Fibroblast of skin of abdomen (primary cell): Measurements from ENCODE around the gene TANK.

Experiments used
- DNase-seq: peaks from one replicate; pipeline ENCODE4 v3.0.0-alpha.2; 2013

TANK gene

DNA sequence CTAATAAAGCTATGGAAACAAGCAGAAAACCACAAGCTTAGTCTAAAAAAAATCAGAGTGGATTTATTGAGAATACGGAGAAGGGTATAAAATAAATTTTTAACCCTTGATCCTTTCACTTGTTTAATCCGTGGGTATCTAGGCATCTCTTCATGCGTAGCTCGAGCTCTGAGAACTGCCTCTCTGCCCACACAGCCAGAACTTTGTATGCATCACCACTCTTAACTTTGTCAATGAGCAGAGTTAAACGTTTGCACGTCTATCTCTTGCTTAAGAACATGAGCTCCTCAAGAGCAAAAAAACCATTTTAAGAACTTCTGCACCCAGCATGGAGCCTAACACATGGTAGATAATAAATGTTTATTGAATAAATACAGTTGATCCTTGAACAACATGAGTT lies 26.9 kb upstream of the TANK start:
- no peak for DNase-seq

DNA sequence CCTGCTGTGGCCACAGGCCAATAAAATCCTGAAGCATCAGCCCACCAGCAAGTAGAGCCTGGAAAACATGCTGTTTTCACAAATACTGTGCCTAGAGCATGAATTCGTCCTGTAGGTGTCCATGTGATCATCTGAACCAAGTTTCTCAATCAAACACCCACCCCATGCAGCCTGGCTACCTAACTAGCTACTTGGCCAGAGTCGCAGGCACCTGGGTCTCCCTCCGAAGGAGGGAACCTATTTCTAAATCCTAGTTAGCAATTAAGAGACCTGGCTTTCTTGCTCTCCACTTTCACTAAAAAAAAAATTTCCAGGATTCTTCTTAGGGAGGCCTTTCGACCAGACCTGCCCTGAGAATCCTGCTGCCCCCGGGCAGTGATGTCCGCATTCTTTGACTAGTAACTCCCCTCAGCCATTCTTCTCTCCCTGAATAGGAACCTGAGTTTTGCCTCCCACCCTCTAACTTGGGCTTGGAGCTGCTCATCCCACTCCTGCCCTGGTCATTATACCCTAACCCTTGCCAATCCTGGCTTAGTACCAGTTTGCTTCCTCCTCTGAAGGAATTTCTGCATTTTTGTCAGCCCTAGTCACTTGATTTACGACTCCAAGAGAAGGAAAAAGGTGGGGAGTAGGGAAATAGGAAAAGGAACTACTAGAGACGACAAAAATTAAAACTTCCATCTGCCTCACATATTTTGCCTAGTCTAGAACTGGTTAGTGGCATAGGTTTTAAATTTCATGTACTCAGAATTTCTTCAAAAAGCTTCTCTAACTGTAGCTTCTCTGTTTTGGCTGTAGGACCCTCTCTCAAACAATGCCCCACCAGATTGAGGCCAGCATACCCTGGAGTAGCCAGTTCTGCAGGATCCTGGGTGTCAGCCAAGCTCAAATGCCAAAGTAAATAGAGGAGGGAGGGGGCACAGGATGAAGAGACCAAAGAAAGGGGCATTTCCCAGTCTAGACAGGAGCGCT lies 25.4 kb upstream of the TANK start:
- DNase-seq: peak; percentile 61

DNA sequence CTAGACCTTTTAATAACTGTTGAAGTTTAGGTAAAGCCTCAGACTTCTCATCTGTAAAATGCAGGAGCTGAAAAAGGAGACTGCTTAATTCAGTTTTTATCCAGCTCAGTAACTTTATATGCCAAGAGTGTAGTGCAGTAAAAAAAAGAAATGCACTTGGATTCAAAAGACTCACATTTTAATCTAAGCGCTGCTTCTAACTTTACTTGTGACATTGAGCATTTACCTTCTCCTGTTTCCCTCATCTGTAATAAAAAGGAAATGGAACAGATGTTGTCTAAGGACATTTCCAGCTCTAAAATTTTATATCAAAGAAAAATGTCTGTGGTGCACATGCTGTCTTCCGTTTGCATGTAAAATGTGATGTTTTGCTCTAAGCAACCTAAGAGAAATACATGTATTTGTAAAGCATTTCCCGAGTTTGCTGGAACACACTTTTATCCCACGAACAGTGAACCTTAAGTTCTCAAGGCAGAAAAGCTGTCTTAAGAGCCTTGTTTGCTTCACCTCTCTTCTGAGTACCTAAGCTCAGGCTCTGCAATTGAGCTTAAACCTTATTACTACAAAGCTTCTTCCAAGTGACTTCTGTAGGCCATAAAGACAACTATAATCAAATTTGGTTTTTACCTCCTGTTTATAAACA lies 24.2 kb upstream of the TANK start:
- DNase-seq: no peak

DNA sequence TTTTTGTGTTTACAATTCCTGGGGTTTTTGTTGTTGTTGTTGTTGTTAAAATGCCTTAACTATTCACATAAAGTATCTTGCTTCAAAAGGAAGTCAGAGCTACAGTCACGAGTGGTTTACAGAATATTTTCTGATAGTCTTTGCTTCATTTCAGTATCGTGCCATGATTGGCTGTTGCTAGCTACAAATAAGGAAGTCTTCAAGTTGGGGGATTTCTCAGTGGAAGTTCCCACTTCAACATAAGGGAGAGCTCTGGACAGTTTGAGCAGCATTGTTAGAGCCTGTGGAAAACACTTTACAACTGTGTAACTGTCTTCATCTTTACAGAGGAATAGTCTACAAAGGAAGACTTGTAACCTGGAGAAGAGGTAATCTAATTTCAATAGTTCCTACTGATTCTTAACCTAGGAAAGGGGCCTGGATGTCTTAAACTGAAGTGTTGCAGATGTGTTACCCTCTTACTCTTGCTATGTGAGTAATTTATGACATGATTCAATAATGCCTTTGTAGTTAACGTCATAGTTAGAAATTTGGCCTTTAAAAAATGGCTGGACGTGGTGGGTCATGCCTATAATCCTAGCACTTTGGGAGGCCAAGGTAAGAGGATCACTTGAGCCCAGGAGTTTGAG lies 23.4 kb upstream of the TANK start:
- DNase-seq: peak; percentile 47

DNA sequence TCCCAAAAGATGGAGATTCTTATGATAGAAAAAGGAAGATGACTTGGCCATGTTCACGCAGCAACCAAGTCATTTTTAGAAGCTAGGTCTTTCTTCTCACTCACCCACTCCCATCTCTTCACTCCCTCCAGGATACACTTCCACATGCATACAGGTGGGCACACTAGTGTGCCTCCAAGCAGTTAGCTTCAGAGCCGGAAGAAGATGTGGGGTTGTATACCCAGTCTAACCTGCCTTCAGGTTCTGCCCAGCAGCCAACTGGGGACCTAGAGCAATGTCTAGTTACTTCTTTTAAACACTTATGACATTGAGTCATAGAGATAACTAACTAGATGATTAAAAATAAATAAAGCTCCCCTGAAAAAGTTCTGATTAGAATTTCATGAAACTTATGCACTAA lies 21.8 kb upstream of the TANK start:
- no peak for DNase-seq

DNA sequence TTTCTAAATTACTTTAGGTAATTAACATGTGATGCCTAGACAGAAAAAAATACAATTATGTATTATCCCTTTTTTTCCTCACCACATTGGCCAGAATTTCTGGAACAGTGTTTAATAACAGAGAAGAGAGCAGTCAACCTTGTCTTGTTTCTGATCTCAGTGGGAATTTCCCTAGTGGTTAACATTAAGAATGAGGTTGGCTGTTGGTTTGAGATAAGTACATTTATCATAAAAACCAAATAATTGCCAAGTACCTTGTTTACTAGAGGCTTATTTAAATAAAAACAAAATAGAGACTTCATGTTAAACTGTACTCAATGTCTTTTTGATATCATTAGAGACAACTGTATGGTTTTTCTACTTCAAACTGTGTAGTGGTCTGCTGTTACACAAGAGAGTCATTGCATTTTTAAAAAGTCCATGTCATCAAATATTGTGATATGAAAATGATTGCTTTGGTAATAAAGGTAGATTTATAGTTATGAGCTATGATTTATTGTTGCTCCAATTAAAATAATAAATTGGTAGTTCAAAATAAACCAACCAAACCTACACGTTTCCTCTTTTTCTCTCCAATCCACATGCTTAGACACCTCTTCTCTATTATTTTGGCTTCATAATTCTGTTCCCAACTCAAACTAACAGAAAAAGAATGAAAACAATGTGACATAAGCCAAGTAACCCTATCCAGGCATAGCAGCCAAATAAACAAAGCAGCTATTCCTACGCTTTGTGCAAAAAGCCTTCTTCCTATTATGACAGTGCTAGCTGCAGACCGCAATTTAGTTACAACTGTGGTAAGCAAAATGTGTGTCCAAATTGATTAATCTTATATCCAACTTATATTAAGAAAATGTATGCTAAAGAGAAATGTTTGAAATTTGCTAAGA lies 20.9 kb upstream of the TANK start:
- DNase-seq: no peak

DNA sequence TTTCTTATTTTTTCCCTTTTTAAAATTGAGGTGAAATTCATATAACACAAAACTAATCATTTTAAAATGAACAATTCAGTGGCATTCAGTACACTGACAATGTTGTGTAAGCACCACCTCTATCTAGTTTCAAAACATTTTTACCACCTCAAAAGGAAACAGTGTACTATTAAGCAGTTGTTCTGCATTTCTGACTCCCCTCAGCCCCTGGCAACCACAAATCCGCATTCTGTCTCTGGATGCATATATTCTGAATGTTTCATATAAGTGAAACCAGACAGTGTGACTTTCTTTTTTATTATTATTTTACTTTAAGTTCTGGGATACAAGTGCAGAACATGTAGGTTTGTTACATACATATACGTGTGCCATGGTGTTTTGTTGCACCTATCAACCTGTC lies 19.2 kb upstream of the TANK start:
- no peak for DNase-seq

DNA sequence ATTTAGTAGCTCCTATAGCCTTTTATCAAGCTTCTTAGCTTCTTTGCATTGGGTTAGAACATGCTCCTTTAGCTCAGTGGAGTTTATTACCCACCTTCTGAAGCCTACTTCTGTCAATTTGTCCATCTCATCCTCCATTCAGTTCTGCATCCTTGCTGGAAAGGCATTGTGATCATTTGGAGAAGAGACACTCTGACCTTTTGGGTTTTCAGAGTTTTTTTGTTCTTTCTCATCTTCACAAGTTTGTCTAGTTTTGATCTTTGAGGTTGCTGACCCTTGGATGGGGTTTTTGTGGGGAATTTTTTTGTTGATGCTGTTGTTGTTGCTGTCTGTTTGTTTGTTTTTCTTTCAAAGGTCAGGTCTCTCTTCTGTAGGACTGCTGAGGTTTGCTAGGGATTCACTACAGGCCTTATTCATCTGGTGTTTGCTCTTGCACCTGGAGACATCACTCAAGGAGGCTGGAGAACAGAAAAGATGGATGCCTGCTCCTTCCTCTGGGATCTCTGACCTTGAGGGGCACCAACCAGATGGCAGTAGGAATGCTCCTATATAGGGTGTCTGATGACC lies 13.9 kb upstream of the TANK start:
- no peak for DNase-seq

DNA sequence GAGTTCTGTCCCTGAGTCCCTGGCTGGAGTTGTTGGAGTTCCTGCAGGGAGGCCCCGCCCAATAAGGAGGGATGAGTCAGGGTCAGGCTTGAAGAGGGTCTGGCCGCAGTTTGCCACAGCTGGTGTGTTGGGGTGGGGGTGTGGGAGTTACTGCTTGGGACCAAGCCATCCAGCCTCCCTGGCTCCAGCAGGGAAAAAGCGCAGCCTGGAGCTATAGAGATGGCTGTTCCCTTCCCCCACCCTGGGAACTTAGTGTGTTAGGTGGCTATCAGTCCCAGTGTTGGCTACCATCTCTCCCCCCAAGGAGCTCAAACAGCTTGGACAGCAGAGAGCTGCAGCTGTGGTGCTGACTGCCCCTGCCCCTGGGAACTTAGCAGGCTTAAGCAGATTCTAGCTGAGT lies 13.2 kb upstream of the TANK start:
- no peak for DNase-seq

DNA sequence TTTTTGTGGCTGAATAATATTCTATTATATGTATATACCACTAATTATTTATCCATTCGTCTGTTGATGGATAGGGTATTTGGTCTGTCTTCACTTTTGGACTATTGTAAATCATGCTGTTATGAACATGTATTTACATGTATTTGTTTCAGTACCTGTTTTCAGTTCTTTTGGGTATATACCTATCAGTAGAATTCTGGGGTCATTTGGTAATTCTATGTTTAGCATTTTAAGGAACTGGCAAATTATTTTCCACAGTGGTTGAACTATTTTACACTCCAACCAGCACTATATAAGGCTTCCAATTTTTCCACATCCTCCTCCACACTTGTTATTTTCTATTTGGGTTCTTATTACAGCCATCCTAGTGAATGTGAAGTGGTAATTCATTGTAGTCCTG lies 12.4 kb upstream of the TANK start:
- no peak for DNase-seq

DNA sequence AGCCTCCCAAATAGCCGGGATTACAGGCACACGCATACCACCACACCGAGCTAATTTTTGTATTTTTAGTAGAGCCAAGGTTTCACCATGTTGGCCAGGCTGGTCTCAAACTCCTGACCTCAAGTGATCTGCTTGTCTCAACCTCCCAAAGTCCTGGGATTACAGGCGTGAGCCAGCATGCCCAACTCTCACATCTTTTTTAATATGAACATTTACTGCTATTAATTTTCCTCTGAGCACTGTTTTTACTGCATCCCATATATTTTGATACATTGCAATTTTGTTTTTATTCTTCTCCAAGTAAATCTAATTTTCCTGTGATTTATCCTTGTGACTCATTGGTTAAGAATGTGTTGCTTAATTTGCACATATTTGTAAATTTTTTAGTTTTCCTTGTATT lies 9.5 kb upstream of the TANK start:
- DNase-seq: no peak

DNA sequence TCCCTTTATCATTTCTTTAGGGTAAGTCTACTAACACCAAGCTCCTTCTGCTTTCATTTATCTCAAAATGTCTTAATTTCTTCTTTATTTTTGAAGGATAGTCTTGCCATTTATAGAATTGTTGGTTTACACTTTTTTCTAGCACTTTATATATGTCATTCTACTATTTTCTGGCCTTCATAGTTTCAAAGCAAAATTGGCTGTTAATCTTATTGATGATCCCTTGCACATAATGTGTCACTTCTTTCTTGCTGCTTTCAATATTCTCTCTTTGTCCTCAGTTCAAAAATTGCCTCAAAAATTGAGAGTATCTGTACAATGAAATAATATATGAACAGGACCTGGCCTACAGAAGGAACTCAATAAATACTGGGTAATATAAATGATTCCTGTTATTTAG lies 7.9 kb upstream of the TANK start:
- no peak for DNase-seq

DNA sequence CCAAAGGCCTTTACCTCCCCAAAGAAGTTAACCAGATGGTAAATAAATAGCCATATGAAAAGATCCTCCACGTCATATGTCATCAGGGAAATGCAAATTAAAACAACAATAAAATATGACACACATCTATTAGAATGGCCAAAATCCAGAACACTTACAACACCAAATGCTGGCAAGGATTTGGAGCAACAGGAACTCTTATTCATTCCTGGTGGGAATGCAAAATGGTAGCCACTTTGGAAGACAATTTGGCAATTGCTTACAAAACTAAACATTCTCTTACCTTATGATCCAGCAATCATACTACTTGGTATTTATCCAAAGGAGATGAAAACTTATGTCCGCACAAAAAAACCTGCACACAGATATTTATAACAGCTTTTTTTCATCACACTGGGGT lies 1.3 kb upstream of the TANK start:
- no peak for DNase-seq

DNA sequence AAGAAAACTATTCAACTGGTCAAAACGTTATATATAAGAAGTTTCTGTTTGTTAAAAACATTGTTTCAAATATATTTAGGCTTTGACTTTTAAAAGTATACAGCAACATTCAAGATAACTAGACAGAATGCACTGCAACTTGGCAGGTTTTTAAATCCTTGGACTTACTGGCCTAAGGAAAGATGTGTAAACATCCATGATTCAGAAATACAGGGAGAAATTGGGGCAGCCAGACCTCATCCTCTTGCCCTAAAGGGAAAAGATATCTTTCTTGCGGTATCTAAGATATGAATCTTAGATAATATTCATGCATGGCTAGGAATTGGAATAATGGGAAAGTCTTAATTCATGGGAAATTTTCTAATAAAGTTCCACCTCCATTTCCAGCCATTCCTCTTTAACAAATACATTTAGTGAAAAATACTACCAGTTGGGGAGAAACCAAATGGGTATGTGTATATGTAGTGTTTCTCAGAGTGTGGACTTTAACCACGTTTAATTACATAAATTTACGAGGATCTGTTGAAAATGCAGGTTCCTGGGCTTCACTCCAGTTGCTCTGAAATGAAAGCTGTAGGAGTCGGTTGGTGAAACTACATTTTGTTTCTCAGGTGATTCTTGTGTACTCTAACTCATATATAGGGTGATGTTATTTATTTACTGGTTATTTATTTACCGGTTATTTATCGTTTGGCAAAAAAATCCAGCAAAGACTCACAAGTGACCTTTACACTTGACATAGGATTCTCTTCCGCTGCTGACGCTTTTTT lies 587 bp upstream of the TANK start:
- no peak for DNase-seq

DNA sequence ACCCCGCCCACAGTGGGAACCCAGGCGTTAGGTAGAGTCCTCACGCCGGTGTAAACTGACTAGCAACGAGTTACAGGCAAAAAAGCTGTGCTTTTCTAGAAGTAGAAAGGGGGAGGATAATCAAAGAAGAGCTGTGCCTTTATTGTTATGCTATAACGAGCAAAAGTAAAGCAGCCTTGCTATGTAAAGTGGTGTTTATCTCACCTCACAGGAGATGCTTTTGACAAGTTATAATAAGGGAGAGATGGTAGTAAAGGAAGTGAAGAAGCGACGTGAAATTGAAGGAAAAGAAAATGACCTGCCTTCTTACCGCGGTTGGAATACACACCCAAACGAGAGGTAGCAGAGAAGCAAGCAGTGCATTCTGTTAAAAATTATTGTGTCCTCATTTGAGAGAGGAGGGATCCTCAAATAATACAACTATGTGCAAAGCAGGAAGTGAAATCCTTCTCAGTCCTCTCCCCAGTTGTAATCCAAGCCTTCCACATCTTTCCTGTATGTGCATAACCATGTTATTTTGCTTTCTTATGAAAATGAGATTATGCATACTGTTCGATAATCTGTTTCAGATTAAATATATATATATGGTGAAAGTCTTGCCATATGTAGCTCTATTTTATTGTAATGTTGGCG lies 962 bp downstream of the TANK start:
- DNase-seq: no peak

DNA sequence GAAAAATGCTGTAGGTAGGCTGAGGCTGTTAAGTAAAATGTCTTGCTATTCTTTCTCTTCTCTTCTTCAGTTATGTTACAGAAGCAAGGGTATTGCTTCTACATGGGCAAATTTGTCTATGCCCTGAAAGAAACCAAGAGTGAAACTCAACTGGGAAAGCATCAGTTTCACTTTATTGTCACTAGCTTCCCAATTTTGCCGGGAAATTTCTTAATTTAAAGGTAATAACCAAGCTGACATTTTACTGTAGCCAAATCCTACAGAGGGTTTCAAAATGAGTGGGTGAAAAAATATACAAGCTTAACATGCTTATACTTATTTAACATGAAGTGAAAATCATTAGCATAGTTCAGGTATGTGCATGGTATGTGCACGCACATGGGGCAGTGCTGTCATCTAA lies 3.2 kb downstream of the TANK start:
- no peak for DNase-seq

DNA sequence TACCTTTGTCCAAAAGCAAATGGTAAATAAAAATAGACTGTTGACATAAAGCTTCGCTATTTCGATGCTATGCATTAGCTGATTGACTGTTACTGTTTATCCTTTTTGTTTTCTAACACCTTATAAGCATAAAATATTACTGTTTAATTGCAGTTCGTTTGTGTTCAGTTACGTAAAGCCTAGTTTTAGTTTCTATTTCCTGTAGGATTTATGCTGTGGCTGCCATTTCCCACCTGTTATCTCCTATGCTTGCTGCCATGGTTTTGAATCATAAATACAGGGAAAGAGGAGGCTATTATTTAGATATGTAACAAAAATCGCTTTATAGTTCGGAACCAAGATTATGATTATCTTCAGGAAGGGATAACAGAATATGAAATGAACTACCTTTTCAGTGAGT lies 3.9 kb downstream of the TANK start:
- no peak for DNase-seq

DNA sequence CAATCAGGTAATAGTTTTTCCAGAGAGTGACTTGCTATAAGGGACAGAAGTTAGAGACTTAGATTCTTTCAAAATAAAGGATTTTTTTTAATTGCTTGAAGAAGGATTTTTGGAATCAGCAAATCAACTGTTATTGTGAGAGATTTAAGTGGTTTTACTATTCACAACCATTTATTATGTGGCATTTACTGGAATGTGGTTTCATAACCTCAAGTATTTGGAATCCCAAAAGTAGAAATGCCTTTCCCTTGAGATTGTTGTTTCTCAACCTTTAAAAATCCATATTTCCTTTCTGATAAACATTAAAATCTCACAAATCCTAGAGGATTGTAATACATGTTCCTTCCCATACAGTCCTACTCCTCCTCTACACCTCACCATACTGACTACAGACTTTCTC lies 5.0 kb downstream of the TANK start:
- DNase-seq: peak; percentile 79

DNA sequence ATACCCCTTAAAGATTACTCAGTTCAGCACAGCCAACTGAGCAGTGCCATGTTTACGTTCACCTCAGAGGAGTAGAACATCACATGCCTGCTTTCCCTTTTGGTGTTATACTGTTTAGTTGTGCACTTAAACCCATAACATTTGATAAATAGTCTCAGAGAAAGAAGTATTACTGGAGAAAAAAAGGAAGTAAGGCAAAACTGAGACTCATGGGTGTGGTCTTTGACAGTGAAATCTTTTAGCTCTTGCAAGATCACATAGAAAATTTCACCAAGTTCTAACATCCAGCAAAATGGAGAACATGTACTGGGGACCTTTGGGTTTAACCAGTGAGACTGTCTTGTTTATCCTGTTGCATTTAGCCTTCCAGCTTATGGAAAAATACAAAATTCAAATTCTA lies 5.6 kb downstream of the TANK start:
- DNase-seq: no peak

DNA sequence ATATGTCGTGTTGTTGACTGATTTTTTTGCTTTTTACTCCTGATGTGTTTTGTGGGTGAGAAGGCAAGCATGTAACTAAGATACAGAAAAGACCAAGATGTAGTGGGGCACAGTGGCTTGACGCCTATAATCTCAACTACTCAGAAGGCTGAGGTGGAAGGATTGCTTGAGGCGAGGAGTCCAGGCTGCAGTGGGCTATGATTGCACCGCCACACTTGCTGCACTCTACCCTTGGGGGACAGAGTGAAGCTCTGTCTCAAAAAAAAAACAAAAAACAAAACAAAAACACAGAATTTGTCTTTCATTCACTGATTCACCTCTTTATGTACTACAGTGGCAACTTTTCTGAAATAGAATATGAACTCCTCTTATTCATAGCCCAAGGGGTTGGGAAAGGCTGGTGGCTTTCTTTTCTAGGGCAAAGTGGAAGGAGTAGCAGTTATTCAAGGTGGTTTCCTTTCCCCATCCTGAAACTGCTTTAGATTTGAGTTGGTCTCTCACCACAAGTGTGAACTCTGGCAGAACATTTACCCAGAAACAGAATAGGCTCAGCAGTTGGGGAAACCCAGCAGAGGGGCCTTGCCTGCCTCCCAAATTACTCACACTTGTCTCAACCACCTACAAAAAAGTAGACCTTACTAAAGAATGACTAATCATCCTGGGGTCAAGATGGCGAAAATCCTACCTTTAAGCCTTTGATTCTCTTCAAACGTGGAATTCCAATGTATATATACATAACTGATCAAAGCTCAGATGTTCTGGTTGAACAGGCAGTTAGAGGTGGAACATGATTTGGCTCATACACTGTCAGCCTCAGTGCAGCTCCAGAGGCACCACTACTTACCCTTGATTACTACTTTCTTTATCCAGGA lies 6.5 kb downstream of the TANK start:
- DNase-seq: no peak
